H9 (cell line): ENCODE data around the gene EHBP1. TPM values are rescaled to one million over a fixed set of nuclear protein-coding genes. Genes with fewer than 3 reads are reported as not detected.

Source experiments
- DNase-seq: peaks from one replicate; pipeline ENCODE4 v3.0.0-alpha.2; 2017
- H2AFZ ChIP-seq: one replicate; pipeline ENCODE4 v1.6.1; 2013; ENCODE audit warnings: mild to moderate bottlenecking, low read length, control low read depth, moderate library complexity
- H2AK5ac ChIP-seq: 2 replicates; pipeline ENCODE4 v1.6.1; 2013; ENCODE audit warnings: low read length, control low read depth, mixed read lengths; ENCODE audit not compliant: insufficient read length
- H2BK120ac ChIP-seq: one replicate; pipeline ENCODE4 v1.6.1; 2013; ENCODE audit warnings: low read depth, mild to moderate bottlenecking, low read length, control low read depth, inconsistent platforms; ENCODE audit not compliant: poor library complexity, severe bottlenecking
- H2BK12ac ChIP-seq: 2 replicates; pipeline ENCODE4 v1.6.1; 2013; ENCODE audit warnings: low read length, control low read depth, mixed read lengths, low read depth; ENCODE audit not compliant: insufficient read length
- H2BK15ac ChIP-seq: 2 replicates; pipeline ENCODE4 v1.6.1; 2013; ENCODE audit warnings: low read depth, low read length, control low read depth
- H2BK20ac ChIP-seq: one replicate; pipeline ENCODE4 v1.6.1; 2013; ENCODE audit warnings: low read depth, mild to moderate bottlenecking, low read length, control low read depth, inconsistent platforms; ENCODE audit not compliant: poor library complexity, severe bottlenecking
- H2BK5ac ChIP-seq: 2 replicates; pipeline ENCODE4 v1.6.1; 2013; ENCODE audit warnings: low read length, control low read depth, mixed read lengths; ENCODE audit not compliant: insufficient read length
- H3K14ac ChIP-seq: 2 replicates; pipeline ENCODE4 v1.6.1; 2013; ENCODE audit warnings: low read length, control low read depth; ENCODE audit not compliant: insufficient read depth
- H3K18ac ChIP-seq: 2 replicates; pipeline ENCODE4 v1.6.1; 2013; ENCODE audit warnings: low read depth, mild to moderate bottlenecking, mixed read lengths, low read length, control low read depth; ENCODE audit not compliant: insufficient read length
- H3K23ac ChIP-seq: 2 replicates; pipeline ENCODE4 v1.6.1; 2013; ENCODE audit warnings: low read length, control low read depth, mixed read lengths, low read depth; ENCODE audit not compliant: insufficient read length
- H3K23me2 ChIP-seq: 2 replicates; pipeline ENCODE4 v1.6.1; 2013; ENCODE audit warnings: low read depth, mild to moderate bottlenecking, mixed read lengths, low read length, control low read depth; ENCODE audit not compliant: insufficient read length, poor library complexity, severe bottlenecking
- H3K27ac ChIP-seq: 2 replicates; pipeline ENCODE4 v1.5.1; 2013; ENCODE audit warnings: low read length, control low read depth, mixed read lengths, low read depth; ENCODE audit not compliant: insufficient read length
- H3K27me3 ChIP-seq: 2 replicates; pipeline ENCODE4 v1.6.1; 2013; ENCODE audit warnings: low read length, control low read depth, inconsistent platforms; ENCODE audit not compliant: insufficient read depth
- H3K4ac ChIP-seq: 2 replicates; pipeline ENCODE4 v1.6.1; 2013; ENCODE audit warnings: low read depth, mild to moderate bottlenecking, control low read depth, inconsistent platforms, low read length, moderate library complexity
- H3K4me1 ChIP-seq: 2 replicates; pipeline ENCODE4 v1.6.1; 2013; ENCODE audit warnings: low read length, control low read depth, inconsistent platforms; ENCODE audit not compliant: insufficient read depth
- H3K4me2 ChIP-seq: 2 replicates; pipeline ENCODE4 v1.6.1; 2013; ENCODE audit warnings: low read length, control low read depth, mixed read lengths; ENCODE audit not compliant: insufficient read length, insufficient read depth
- H3K56ac ChIP-seq: 2 replicates; pipeline ENCODE4 v1.6.1; 2013; ENCODE audit warnings: low read depth, mild to moderate bottlenecking, mixed read lengths, low read length, control low read depth; ENCODE audit not compliant: insufficient read length
- H3K79me1 ChIP-seq: 2 replicates; pipeline ENCODE4 v1.6.1; 2013; ENCODE audit warnings: low read depth, mild to moderate bottlenecking, moderate library complexity, low read length, control low read depth, inconsistent platforms; ENCODE audit not compliant: insufficient read depth, poor library complexity, severe bottlenecking
- H3K79me2 ChIP-seq: 2 replicates; pipeline ENCODE4 v1.6.1; 2013; ENCODE audit warnings: low read length, control low read depth, inconsistent platforms; ENCODE audit not compliant: insufficient read depth
- H3K9ac ChIP-seq: 2 replicates; pipeline ENCODE4 v1.6.1; 2013; ENCODE audit warnings: low read length, control low read depth, mixed read lengths; ENCODE audit not compliant: insufficient read length; ENCODE audit errors: extremely low read depth
- H3K9me3 ChIP-seq: one replicate; pipeline ENCODE4 v1.6.1; 2013; ENCODE audit warnings: low read depth, low read length, inconsistent platforms; ENCODE audit not compliant: control insufficient read depth
- H3T11ph ChIP-seq: one replicate; pipeline ENCODE4 v1.6.1; 2013; ENCODE audit warnings: mild to moderate bottlenecking, low read length, control low read depth, inconsistent platforms
- H4K20me1 ChIP-seq: one replicate; pipeline ENCODE4 v1.6.1; 2013; ENCODE audit not compliant: control insufficient read depth, insufficient read length, insufficient read depth
- H4K5ac ChIP-seq: 2 replicates; pipeline ENCODE4 v1.6.1; 2013; ENCODE audit warnings: low read depth, mild to moderate bottlenecking, mixed read lengths, low read length, control low read depth; ENCODE audit not compliant: insufficient read length
- H4K8ac ChIP-seq: replicated peaks from 2 replicates; pipeline ENCODE4 v1.6.1; 2013; ENCODE audit warnings: low read length, control low read depth, mixed read lengths, low read depth; ENCODE audit not compliant: insufficient read length
- H4K91ac ChIP-seq: 2 replicates; pipeline ENCODE4 v1.6.1; 2013; ENCODE audit warnings: low read depth, mild to moderate bottlenecking, moderate library complexity, mixed read lengths, low read length, control low read depth; ENCODE audit not compliant: insufficient read length
- H3K27ac Mint-ChIP-seq, 3 experiments: 2 replicates in 2 of 3; 3 replicates in 1 of 3; pipeline ENCODE4 v1.8.0; 2020 to 2021; ENCODE audit warnings: mixed read lengths in 3 of 3, mild to moderate bottlenecking in 1 of 3, moderate library complexity in 1 of 3
- H3K27me3 Mint-ChIP-seq: 2 replicates; pipeline ENCODE4 v1.8.0; 2021; ENCODE audit warnings: low read depth, mild to moderate bottlenecking, moderate library complexity, mixed read lengths
- H3K36me3 Mint-ChIP-seq, 3 experiments: 2 replicates in 2 of 3; 3 replicates in 1 of 3; pipeline ENCODE4 v1.8.0; 2020 to 2021; ENCODE audit warnings: low read depth in 3 of 3, mixed read lengths in 3 of 3; ENCODE audit not compliant: insufficient read depth in 1 of 3
- H3K4me1 Mint-ChIP-seq, 2 experiments: 2 replicates each; pipeline ENCODE4 v1.8.0; 2020; ENCODE audit warnings: mixed read lengths in 2 of 2
- H3K4me3 Mint-ChIP-seq, 2 experiments: 2 replicates in 1 of 2; 3 replicates in 1 of 2; pipeline ENCODE4 v1.8.0; 2020 to 2021; ENCODE audit warnings: mild to moderate bottlenecking in 2 of 2, mixed read lengths in 2 of 2, moderate library complexity in 1 of 2
- H3K9me3 Mint-ChIP-seq, 2 experiments: 2 replicates in 1 of 2; 3 replicates in 1 of 2; pipeline ENCODE4 v1.8.0; 2020; ENCODE audit warnings: mild to moderate bottlenecking in 2 of 2, mixed read lengths in 2 of 2, moderate library complexity in 1 of 2
- CTCF ChIP-seq: fragments of 200-600 bp; sonication (generic); conservative IDR thresholded peaks from 3 replicates; pipeline ENCODE4 v1.8.0; 2021; ENCODE audit warnings: antibody characterized with exemption, mild to moderate bottlenecking
- WGBS: extraction: QIAGEN DNeasy Blood & Tissue Kit; methylation state at CpG from one replicate; pipeline ENCODE4 v1.1.7; 2013; ENCODE audit warnings: missing lambda C conversion rate, low lambda C conversion rate, mixed read lengths; ENCODE audit not compliant: insufficient read length; ENCODE audit errors: extremely low coverage; 5-methylcytosine and 5-hydroxymethylcytosine counted together
- total RNA-seq: library from RNA; stranded (reverse); gene quantifications from 2 replicates; pipeline ENCODE4 v1.2.1, GENCODE V29; 2021

The EHBP1 gene
- total RNA-seq, 1 experiment from 2014 or later: 35.6 TPM

GRCh38 chr2:62784341-62784740, 78.8 kb downstream of the EHBP1 start:
- WGBS: no CpG with 5 or more reads among the region's 2 CpGs
- no peak overlapping the region for H4K5ac ChIP-seq

More at GRCh38 chr2:62784341-62784740, 78.8 kb downstream of the EHBP1 start:
- H3K56ac ChIP-seq: no peak overlapping the region
- no peaks in the 10 kb centered on the region for H3K4me1 ChIP-seq
- no peaks in the 10 kb centered on the region for H4K20me1 ChIP-seq
- no peak overlapping the region for H3K18ac ChIP-seq
- H3K27ac ChIP-seq: no peak overlapping the region
- no peak overlapping the region for H4K8ac ChIP-seq
- H3K4me2 ChIP-seq: no peak overlapping the region
- Mint-ChIP-seq H3K4me3 (no peak overlapping the region), H3K27me3 (no peaks in the 10 kb centered on the region), H3K36me3 (peaks cover 9 to 27% (median 19%) of the 10 kb centered on the region in 3 experiments), H3K4me1 (peaks cover 2 to 5% of the 10 kb centered on the region in 2 experiments; a peak in 3 of 4 replicates), H3K27ac (no peak overlapping the region), H3K9me3 (peaks cover 9 to 16% of the 10 kb centered on the region in 2 experiments)
- H3K79me2 ChIP-seq: 0 out of 2 replicates have a peak, but pooled peaks cover 2% of the 10 kb centered on the region
- H3K4ac ChIP-seq: no peak overlapping the region
- H2BK5ac ChIP-seq: no peak overlapping the region
- H3K9me3 ChIP-seq: no peaks in the 10 kb centered on the region
- H3K79me1 ChIP-seq: no peaks in the 10 kb centered on the region
- no peak overlapping the region for H3K23ac ChIP-seq
- H3K23me2 ChIP-seq: no peaks in the 10 kb centered on the region
- H2AFZ ChIP-seq: no peak overlapping the region
- H2BK120ac ChIP-seq: no peak overlapping the region
- no peak overlapping the region for H2BK15ac ChIP-seq
- H3K14ac ChIP-seq: no peak overlapping the region
- H3K27me3 ChIP-seq: no peaks in the 10 kb centered on the region
- H3K9ac ChIP-seq: no peak overlapping the region
- H3T11ph ChIP-seq: no peak overlapping the region
- H2BK12ac ChIP-seq: no peak overlapping the region
- no peak for TF ChIP-seq CTCF
- H4K91ac ChIP-seq: no peak overlapping the region
- H2AK5ac ChIP-seq: no peak overlapping the region
- H2BK20ac ChIP-seq: no peak overlapping the region
- no peak for DNase-seq
